IPS-11a (cell line): ENCODE data around the gene YEATS2.

Source experiments
- H3K4me3 ChIP-seq: one replicate; pipeline ENCODE4 v1.5.1; 2013; ENCODE audit warnings: low read depth, low read length, control low read depth

YEATS2 gene

GRCh38 chr3:183810643-183811594, 113.3 kb downstream of the YEATS2 start:
- H3K4me3 ChIP-seq, result no peak overlapping the region

- H3K4me3 ChIP-seq, result no peak overlapping the region
Observed at GRCh38 chr3:183811638-183812037, 114.0 kb downstream of the YEATS2 start.

GRCh38 chr3:183812761-183813445, 115.3 kb downstream of the YEATS2 start:
- H3K4me3 ChIP-seq, result no peak overlapping the region

- H3K4me3 ChIP-seq, result no peak overlapping the region
Observed at GRCh38 chr3:183814240-183814639, 116.6 kb downstream of the YEATS2 start.

- H3K4me3 ChIP-seq, result no peak overlapping the region
Observed at GRCh38 chr3:183815563-183815940, 118.0 kb downstream of the YEATS2 start.

- no peak overlapping the region for H3K4me3 ChIP-seq
Observed at GRCh38 chr3:183815951-183816475, 118.4 kb downstream of the YEATS2 start.

- H3K4me3 ChIP-seq, result no peak overlapping the region
Observed at GRCh38 chr3:183816681-183817510, 119.3 kb downstream of the YEATS2 start.

- H3K4me3 ChIP-seq, result no peak overlapping the region
Observed at GRCh38 chr3:183817639-183818038, 120.0 kb downstream of the YEATS2 start.

- no peak overlapping the region for H3K4me3 ChIP-seq
Observed at GRCh38 chr3:183818041-183818620, 120.5 kb downstream of the YEATS2 start.

GRCh38 chr3:183818706-183819624, 121.4 kb downstream of the YEATS2 start:
- H3K4me3 ChIP-seq, result no peak overlapping the region

GRCh38 chr3:183819831-183820230, 122.2 kb downstream of the YEATS2 start:
- H3K4me3 ChIP-seq, result no peak overlapping the region

GRCh38 chr3:183822631-183823030, 125.0 kb downstream of the YEATS2 start:
- no peak overlapping the region for H3K4me3 ChIP-seq

- peak overlapping the region; percentile 58 for H3K4me3 ChIP-seq
Observed at GRCh38 chr3:183823963-183824362, 126.4 kb downstream of the YEATS2 start.

GRCh38 chr3:183824761-183825455, 127.3 kb downstream of the YEATS2 start:
- peak overlapping the region; percentile 58 for H3K4me3 ChIP-seq

GRCh38 chr3:183825456-183826161, 128.0 kb downstream of the YEATS2 start, which contains the start of gene MAP6D1:
MAP6D1 (minus strand) TSS chr3:183825577; CDS start chr3:183825547, 30 bp downstream.
- H3K4me3 ChIP-seq, result peak within 1 kb of the TSS; percentile 58

GRCh38 chr3:183826448-183827250, 129.1 kb downstream of the YEATS2 start:
- no peak overlapping the region for H3K4me3 ChIP-seq

- H3K4me3 ChIP-seq, result no peak overlapping the region
Observed at GRCh38 chr3:183827809-183828537, 130.4 kb downstream of the YEATS2 start.
